Mesenchymal stem cell (in vitro differentiated cells and primary cell): Measurements from ENCODE around the gene KLHL26.

Experiments used
- DNase-seq: peaks from one replicate; pipeline ENCODE4 v3.0.0-alpha.2; 2013
- H2AFZ ChIP-seq: one replicate; pipeline ENCODE4 v1.6.1; 2013; ENCODE audit warnings: low read depth, mild to moderate bottlenecking, control low read depth, inconsistent platforms, low read length, moderate library complexity
- H2AK5ac ChIP-seq: 2 replicates; pipeline ENCODE4 v1.6.1; 2013; ENCODE audit warnings: low read length, moderate library complexity, mild to moderate bottlenecking, inconsistent platforms; ENCODE audit not compliant: severe bottlenecking
- H2BK120ac ChIP-seq: one replicate; pipeline ENCODE4 v1.6.1; 2013; ENCODE audit warnings: low read depth, mild to moderate bottlenecking, inconsistent platforms, low read length, moderate library complexity
- H2BK12ac ChIP-seq, 2 experiments: one replicate each; pipeline ENCODE4 v1.6.1; 2013; ENCODE audit warnings: inconsistent platforms in 2 of 2, low read length in 2 of 2, mild to moderate bottlenecking in 2 of 2, moderate library complexity in 2 of 2, control low read depth in 1 of 2
- H2BK15ac ChIP-seq: one replicate; pipeline ENCODE4 v1.6.1; 2013; ENCODE audit warnings: mild to moderate bottlenecking, low read depth, inconsistent platforms; ENCODE audit not compliant: poor library complexity, severe bottlenecking
- H2BK5ac ChIP-seq: 2 replicates; pipeline ENCODE4 v1.6.1; 2013; ENCODE audit warnings: low read depth, mild to moderate bottlenecking, low read length, control low read depth, inconsistent platforms; ENCODE audit not compliant: poor library complexity, severe bottlenecking
- H3K14ac ChIP-seq, 2 experiments: one replicate each; pipeline ENCODE4 v1.6.1; 2013; ENCODE audit warnings: inconsistent platforms in 2 of 2, low read length in 2 of 2, control low read depth in 1 of 2, mild to moderate bottlenecking in 1 of 2, moderate library complexity in 1 of 2
- H3K18ac ChIP-seq, 2 experiments: one replicate each; pipeline ENCODE4 v1.6.1; 2013; ENCODE audit warnings: inconsistent platforms in 2 of 2, low read length in 2 of 2, control low read depth in 1 of 2, low read depth in 1 of 2, mild to moderate bottlenecking in 1 of 2
- H3K23ac ChIP-seq, 2 experiments: one replicate each; pipeline ENCODE4 v1.6.1; 2013; ENCODE audit warnings: inconsistent platforms in 2 of 2, low read length in 2 of 2, mild to moderate bottlenecking in 2 of 2, moderate library complexity in 2 of 2, control low read depth in 1 of 2
- H3K27ac ChIP-seq: 2 replicates; pipeline ENCODE4 v1.5.1; 2013; ENCODE audit warnings: mild to moderate bottlenecking, moderate library complexity, low read length, control low read depth, inconsistent platforms; ENCODE audit not compliant: poor library complexity, severe bottlenecking
- H3K27me3 ChIP-seq, 2 experiments: 2 replicates each; pipeline versions ENCODE4 v1.6.1 to v1.7.0; 2013; ENCODE audit warnings: low read length in 2 of 2, mild to moderate bottlenecking in 2 of 2, moderate library complexity in 2 of 2, control low read depth in 1 of 2, inconsistent platforms in 1 of 2; ENCODE audit not compliant: control insufficient read depth in 1 of 2, insufficient read depth in 1 of 2
- H3K36me3 ChIP-seq, 2 experiments: 2 replicates each; pipeline versions ENCODE4 v1.6.1 to v1.7.0; 2013; ENCODE audit warnings: low read length in 2 of 2, control low read depth in 1 of 2, inconsistent platforms in 1 of 2, low read depth in 1 of 2, mild to moderate bottlenecking in 1 of 2; ENCODE audit not compliant: insufficient read depth in 2 of 2, control insufficient read depth in 1 of 2
- H3K4ac ChIP-seq, 2 experiments: one replicate each; pipeline ENCODE4 v1.6.1; 2013; ENCODE audit warnings: inconsistent platforms in 2 of 2, low read length in 2 of 2, mild to moderate bottlenecking in 2 of 2, moderate library complexity in 2 of 2, control low read depth in 1 of 2, low read depth in 1 of 2
- H3K4me1 ChIP-seq: 2 replicates; pipeline ENCODE4 v1.6.1; 2013; ENCODE audit warnings: low read depth, low read length, control low read depth; ENCODE audit not compliant: control insufficient read depth, insufficient read depth
- H3K4me2 ChIP-seq: 2 replicates; pipeline ENCODE4 v1.6.1; 2013; ENCODE audit warnings: low read length, mild to moderate bottlenecking, inconsistent platforms; ENCODE audit not compliant: poor library complexity, severe bottlenecking
- H3K4me3 ChIP-seq, 2 experiments: 2 replicates each; pipeline versions ENCODE4 v1.5.1 to v1.7.0; 2013; ENCODE audit warnings: low read length in 2 of 2, mild to moderate bottlenecking in 2 of 2, control low read depth in 1 of 2, low read depth in 1 of 2; ENCODE audit not compliant: insufficient read depth in 1 of 2
- H3K79me1 ChIP-seq: replicated peaks from 2 replicates; pipeline ENCODE4 v1.6.1; 2013; ENCODE audit warnings: mild to moderate bottlenecking, control low read depth, low read length, inconsistent platforms; ENCODE audit not compliant: poor library complexity, severe bottlenecking
- H3K9ac ChIP-seq: 2 replicates; pipeline ENCODE4 v1.7.0; 2013; ENCODE audit warnings: mild to moderate bottlenecking, low read length, moderate library complexity
- H3K9me3 ChIP-seq: 2 replicates; pipeline ENCODE4 v1.7.0; 2013; ENCODE audit warnings: mild to moderate bottlenecking, low read length; ENCODE audit not compliant: control insufficient read depth
- H4K8ac ChIP-seq: one replicate; pipeline ENCODE4 v1.6.1; 2013; ENCODE audit warnings: inconsistent platforms, mild to moderate bottlenecking, low read length, moderate library complexity
- H4K91ac ChIP-seq: one replicate; pipeline ENCODE4 v1.6.1; 2013; ENCODE audit warnings: mild to moderate bottlenecking, low read length, inconsistent platforms
- WGBS: methylation state at CpG from one replicate; pipeline ENCODE4 v1.1.7; 2013; ENCODE audit warnings: mixed read lengths; 5-methylcytosine and 5-hydroxymethylcytosine counted together

KLHL26 gene

GRCh38 chr19:18606281-18607225 is 30.3 kb upstream of the KLHL26 start, which contains the start of gene CRLF1:
Gene CRLF1, minus strand, starts transcription at chr19:18606799. Its CDS starts 143 bp downstream, at chr19:18606656.
- WGBS, result 2% methylated on average over 48 of the region's 116 CpGs

DNA sequence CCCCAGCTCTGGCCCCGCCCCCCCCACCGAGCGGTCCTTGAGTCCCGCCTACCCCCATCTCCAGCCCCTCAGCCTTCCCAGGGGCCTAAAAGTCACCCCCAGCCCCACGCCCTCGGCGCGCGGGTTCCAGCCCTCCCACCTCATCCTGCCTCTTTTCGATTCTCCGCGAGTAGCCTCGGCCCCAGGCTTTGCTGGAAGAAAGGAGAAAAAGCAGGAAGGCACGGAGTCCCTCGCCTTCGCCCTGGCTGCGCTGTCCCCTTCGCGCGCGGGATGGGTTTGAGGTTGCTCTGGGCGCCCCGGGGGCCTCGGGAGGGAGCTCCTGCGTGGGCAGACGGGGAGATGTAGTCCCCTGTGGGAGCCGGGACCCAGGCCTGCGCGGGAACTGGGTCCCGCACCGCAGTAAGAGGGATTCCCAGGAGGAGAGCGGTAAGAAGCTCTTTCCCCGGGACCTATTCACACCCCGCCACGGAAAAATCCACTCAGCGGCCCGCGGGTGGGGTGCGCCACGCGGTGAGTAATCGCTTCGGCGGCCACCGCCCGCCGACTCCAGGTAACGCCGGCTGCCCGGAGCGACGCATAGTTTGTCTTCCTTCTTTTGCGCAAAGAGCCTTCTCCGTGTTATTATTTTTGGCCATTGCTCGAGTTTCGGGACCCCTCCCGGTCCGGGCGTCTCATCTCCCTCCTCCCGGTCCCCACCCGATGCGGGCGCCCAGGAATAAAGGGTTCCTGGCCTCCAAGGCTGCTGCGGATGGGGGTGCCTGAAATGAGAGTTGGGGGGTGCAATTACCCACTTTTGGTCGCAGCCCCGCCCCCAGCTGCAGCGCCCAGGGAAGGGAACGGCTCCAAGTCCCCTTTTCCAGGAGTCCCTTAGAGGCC is 29.4 kb upstream of the KLHL26 start:
- no peak overlapping the region for H2AFZ ChIP-seq
- no peaks in the 10 kb centered on the region for H3K36me3 ChIP-seq
- no peak overlapping the region for H4K8ac ChIP-seq
- no peak overlapping the region for H3K4ac ChIP-seq
- H2BK12ac ChIP-seq, result no peak overlapping the region
- H3K18ac ChIP-seq, result no peak overlapping the region
- no peaks in the 10 kb centered on the region for H3K9me3 ChIP-seq
- peak overlapping the region; percentile 76 for H2BK15ac ChIP-seq
- H4K91ac ChIP-seq, result no peak overlapping the region
- peaks cover 62 to 85% of the 10 kb centered on the region in 2 experiments for H3K27me3 ChIP-seq
- peaks cover 45% of the 10 kb centered on the region for H3K4me1 ChIP-seq
- H3K4me3 ChIP-seq, result peak overlapping the region; percentile 15 to 65
- H3K9ac ChIP-seq, result peak overlapping the region; percentile 26
- H3K27ac ChIP-seq, result no peak overlapping the region
- no peak overlapping the region for H2BK5ac ChIP-seq
- WGBS, result 4% methylated on average over 56 of the region's 68 CpGs
- H3K23ac ChIP-seq, result no peak overlapping the region
- no peak overlapping the region for H2BK120ac ChIP-seq
- H3K4me2 ChIP-seq, result no peak overlapping the region
- no peak for DNase-seq
- H3K79me1 ChIP-seq, result no peaks in the 10 kb centered on the region
- H3K14ac ChIP-seq, result no peak overlapping the region
- no peak overlapping the region for H2AK5ac ChIP-seq

More at GRCh38 chr19:18606281-18607225, 30.3 kb upstream of the KLHL26 start, which contains the start of gene CRLF1:
- H2BK120ac ChIP-seq, result no peak within 1 kb of the TSS
- H3K4ac ChIP-seq, result no peak within 1 kb of the TSS
- H3K4me1 ChIP-seq, result peaks cover 36% of the 10 kb centered on the region
- no peak within 1 kb of the TSS for H3K27ac ChIP-seq
- H3K18ac ChIP-seq, result no peak within 1 kb of the TSS
- H2BK12ac ChIP-seq, result no peak within 1 kb of the TSS
- H2AFZ ChIP-seq, result no peak within 1 kb of the TSS
- H2AK5ac ChIP-seq, result no peak within 1 kb of the TSS
- no peak within 1 kb of the TSS for H3K23ac ChIP-seq
- no peak within 1 kb of the TSS for H2BK5ac ChIP-seq
- no peak within 1 kb of the TSS for H2BK15ac ChIP-seq
- no peak within 1 kb of the TSS for H3K14ac ChIP-seq
- H3K9ac ChIP-seq, result peak within 1 kb of the TSS; percentile 26
- H3K4me3 ChIP-seq, result peak within 1 kb of the TSS in 1 of 2 experiments; percentile 65
- no peak within 1 kb of the TSS for H3K4me2 ChIP-seq
- no peaks in the 10 kb centered on the region for H3K36me3 ChIP-seq
- H3K27me3 ChIP-seq, result peaks cover 53 to 81% of the 10 kb centered on the region in 2 experiments
- no peak within 1 kb of the TSS for H4K91ac ChIP-seq
- H3K9me3 ChIP-seq, result no peaks in the 10 kb centered on the region
- no peak for DNase-seq
- H3K79me1 ChIP-seq, result no peaks in the 10 kb centered on the region
- no peak within 1 kb of the TSS for H4K8ac ChIP-seq

- DNase-seq, result no peak
- Histone ChIP-seq H3K4me1 (peaks cover 53% of the 10 kb centered on the region), H3K18ac (no peak overlapping the region), H2BK5ac (no peak overlapping the region), H3K36me3 (no peaks in the 10 kb centered on the region), H2BK120ac (no peak overlapping the region), H3K79me1 (no peaks in the 10 kb centered on the region), H3K27me3 (peaks cover 67 to 83% of the 10 kb centered on the region in 2 experiments), H3K9ac (no peak overlapping the region), H2BK12ac (no peak overlapping the region), H3K27ac (no peak overlapping the region), H2AFZ (no peak overlapping the region), H3K23ac (no peak overlapping the region), H4K8ac (no peak overlapping the region), H2AK5ac (no peak overlapping the region), H2BK15ac (no peak overlapping the region), H3K4ac (no peak overlapping the region), H3K14ac (no peak overlapping the region), H3K4me3 (no peak overlapping the region), H3K9me3 (no peaks in the 10 kb centered on the region), H3K4me2 (no peak overlapping the region), H4K91ac (no peak overlapping the region)
- 21% methylated on average over 5 of the region's 5 CpGs for WGBS
Observed at GRCh38 chr19:18608102-18608804, 28.6 kb upstream of the KLHL26 start.
